HFF-Myc (cell line): ENCODE measurements around the gene ABT1.
A peak's percentile ranks its signal among the peaks of the same experiment; 100 is the strongest.
"Not testable (repeated sequence)": the region's sequence is repeated elsewhere in the genome, so short reads cannot be mapped to it uniquely, and the experiment has no call there.

Source experiments
- DNase-seq: peaks from one replicate; pipeline ENCODE4 v3.0.0-alpha.2; 2011; ENCODE audit warnings: low read depth; ENCODE audit errors: extremely low read depth
- H3K4me3 ChIP-seq: replicated peaks from 2 replicates; pipeline ENCODE4 v1.5.1; 2011; ENCODE audit warnings: low read depth, mild to moderate bottlenecking, control low read depth, low read length
- TF ChIP-seq, protein P1 (sequence below): IDR thresholded peaks from 2 replicates; pipeline ENCODE4 v1.5.1; 2012; ENCODE audit warnings: mild to moderate bottlenecking, low read depth, low read length, control low read depth; ENCODE audit errors: missing control alignments

Gene ABT1

DNA sequence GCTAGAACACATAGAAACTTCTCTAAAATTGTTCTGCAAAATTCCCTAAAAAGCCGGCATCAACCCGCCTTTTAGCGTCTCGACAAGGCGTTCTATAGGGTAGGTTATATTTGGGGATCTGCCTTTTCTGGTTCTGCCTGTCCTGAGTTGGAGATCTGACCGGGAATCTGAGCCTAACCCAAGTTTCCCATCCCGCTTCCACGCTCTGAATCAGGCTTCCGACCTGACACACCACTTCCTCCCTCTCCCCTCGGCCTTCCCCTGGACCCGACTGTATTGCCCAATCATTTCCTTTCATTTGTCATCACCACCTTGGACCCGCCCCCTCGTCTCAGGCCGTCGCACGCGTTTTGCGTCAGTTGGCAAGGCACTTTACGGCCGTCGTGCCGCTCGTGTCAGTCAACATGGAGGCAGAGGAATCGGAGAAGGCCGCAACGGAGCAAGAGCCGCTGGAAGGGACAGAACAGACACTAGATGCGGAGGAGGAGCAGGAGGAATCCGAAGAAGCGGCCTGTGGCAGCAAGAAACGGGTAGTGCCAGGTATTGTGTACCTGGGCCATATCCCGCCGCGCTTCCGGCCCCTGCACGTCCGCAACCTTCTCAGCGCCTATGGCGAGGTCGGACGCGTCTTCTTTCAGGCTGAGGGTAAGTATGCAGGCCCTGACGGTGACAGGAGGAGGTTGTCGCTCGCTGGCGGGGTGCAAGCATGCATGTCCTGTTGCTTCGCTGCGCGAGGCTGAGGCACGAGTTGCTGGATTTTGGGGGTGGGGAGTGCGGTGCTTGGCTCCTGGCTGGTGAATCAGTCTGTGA is at the start of gene ABT1:
ABT1 (plus strand) TSS at position 375 of the 810 bp plus-strand sequence; CDS start at position 405, 30 bp downstream.
- TF ChIP-seq, protein P1, sequence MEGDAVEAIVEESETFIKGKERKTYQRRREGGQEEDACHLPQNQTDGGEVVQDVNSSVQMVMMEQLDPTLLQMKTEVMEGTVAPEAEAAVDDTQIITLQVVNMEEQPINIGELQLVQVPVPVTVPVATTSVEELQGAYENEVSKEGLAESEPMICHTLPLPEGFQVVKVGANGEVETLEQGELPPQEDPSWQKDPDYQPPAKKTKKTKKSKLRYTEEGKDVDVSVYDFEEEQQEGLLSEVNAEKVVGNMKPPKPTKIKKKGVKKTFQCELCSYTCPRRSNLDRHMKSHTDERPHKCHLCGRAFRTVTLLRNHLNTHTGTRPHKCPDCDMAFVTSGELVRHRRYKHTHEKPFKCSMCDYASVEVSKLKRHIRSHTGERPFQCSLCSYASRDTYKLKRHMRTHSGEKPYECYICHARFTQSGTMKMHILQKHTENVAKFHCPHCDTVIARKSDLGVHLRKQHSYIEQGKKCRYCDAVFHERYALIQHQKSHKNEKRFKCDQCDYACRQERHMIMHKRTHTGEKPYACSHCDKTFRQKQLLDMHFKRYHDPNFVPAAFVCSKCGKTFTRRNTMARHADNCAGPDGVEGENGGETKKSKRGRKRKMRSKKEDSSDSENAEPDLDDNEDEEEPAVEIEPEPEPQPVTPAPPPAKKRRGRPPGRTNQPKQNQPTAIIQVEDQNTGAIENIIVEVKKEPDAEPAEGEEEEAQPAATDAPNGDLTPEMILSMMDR: no peak
- peak within 1 kb of the TSS; percentile 75 for H3K4me3 ChIP-seq
- peak; percentile 95 for DNase-seq

- not testable (repeated sequence) for H3K4me3 ChIP-seq, DNase-seq
Observed at GRCh38 chr6:26547363-26547762, 49.4 kb upstream of the ABT1 start.

- no peak for DNase-seq
- peak overlapping the region; percentile 43 for H3K4me3 ChIP-seq
- TF ChIP-seq, protein P1: no peak
Observed at GRCh38 chr6:26550250-26550993, 46.3 kb upstream of the ABT1 start.

DNA sequence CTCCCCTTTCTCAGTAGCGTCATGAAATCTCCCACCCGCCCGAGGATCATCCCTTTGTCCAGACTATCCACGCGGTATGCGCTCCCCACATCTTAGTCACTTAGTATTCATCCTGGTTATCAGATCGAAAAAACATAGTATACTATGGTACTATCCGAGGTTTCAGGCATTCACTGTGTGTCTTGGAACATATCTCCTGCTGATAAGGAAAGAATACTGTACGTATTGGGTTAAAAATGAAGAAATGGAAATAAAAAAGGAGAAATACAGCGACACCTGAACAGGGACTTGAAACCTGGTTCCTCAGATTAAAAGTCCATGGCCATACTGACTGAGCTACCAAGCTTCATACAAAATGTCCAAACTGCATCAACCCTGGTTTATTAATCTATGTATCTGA is 44.5 kb upstream of the ABT1 start:
- DNase-seq: no peak
- TF ChIP-seq, protein P1: no peak
- H3K4me3 ChIP-seq: no peak overlapping the region

GRCh38 chr6:26552640-26553188 is 44.0 kb upstream of the ABT1 start:
- peak overlapping the region; percentile 58 for H3K4me3 ChIP-seq
- DNase-seq: no peak
- TF ChIP-seq, protein P1: no peak

DNA sequence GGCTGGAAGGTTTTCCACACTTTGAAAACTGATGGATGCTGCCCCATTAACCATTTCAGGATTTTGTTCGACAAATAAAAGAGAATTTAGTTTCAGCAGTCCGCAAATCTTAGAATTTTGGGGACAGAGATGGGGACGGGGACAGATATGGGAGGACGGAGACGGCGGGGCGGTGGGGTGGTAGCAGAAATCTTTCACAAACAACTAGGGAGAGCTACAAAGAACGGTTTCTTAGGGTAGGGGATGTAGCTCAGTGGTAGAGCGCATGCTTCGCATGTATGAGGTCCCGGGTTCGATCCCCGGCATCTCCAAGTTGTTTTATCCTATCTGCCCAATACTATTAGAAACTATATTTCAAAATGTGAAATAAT is 43.5 kb upstream of the ABT1 start:
- TF ChIP-seq, protein P1: no peak
- no peak for DNase-seq

More for the DNA sequence above, 43.5 kb upstream of the ABT1 start:
- H3K4me3 ChIP-seq: peak overlapping the region; percentile 58
